Measurements from ENCODE around the gene APMAP. TPM values are rescaled to one million over a fixed set of nuclear protein-coding genes. Genes with fewer than 3 reads are reported as not detected.

APMAP gene
- polyA plus RNA-seq = 46.8 TPM
- long read RNA-seq, donor 1, transcript APMAP-201 (9 exons, 2,430 nt) = major isoform, 8 of 8 reads
- long read RNA-seq, donor 1, partial matches to known transcripts = 0 of 8 reads
- long read RNA-seq, donor 1, other reads (novel, unspliced or antisense) = 0 of 8 reads
- long read RNA-seq, donor 2, transcript APMAP-201 (9 exons, 2,430 nt) = major isoform, 22 of 28 reads
- long read RNA-seq, donor 2, partial matches to known transcripts = 6 of 28 reads
- long read RNA-seq, donor 2, other reads (novel, unspliced or antisense) = 0 of 28 reads
- long read RNA-seq, donor 3, transcript APMAP-201 (9 exons, 2,430 nt) = major isoform, 39 of 39 reads
- long read RNA-seq, donor 3, partial matches to known transcripts = 0 of 39 reads
- long read RNA-seq, donor 3, other reads (novel, unspliced or antisense) = 0 of 39 reads
- long read RNA-seq, donor 4 = 0 reads
- long read RNA-seq, donor 5, transcript APMAP-201 (9 exons, 2,430 nt) = major isoform, 25 of 25 reads
- long read RNA-seq, donor 5, partial matches to known transcripts = 0 of 25 reads
- long read RNA-seq, donor 5, other reads (novel, unspliced or antisense) = 0 of 25 reads
- long read RNA-seq, donor 6, transcript APMAP-201 (9 exons, 2,430 nt) = major isoform, 14 of 15 reads
- long read RNA-seq, donor 6, partial matches to known transcripts = 0 of 15 reads
- long read RNA-seq, donor 6, other reads (novel, unspliced or antisense) = 0 of 15 reads
- long read RNA-seq, donor 7, transcript APMAP-201 (9 exons, 2,430 nt) = major isoform, 15 of 15 reads
- long read RNA-seq, donor 7, partial matches to known transcripts = 0 of 15 reads
- long read RNA-seq, donor 7, other reads (novel, unspliced or antisense) = 0 of 15 reads
- long read RNA-seq, donor 8, transcript APMAP-201 (9 exons, 2,430 nt) = major isoform, 21 of 27 reads
- long read RNA-seq, donor 8, partial matches to known transcripts = 6 of 27 reads
- long read RNA-seq, donor 8, other reads (novel, unspliced or antisense) = 0 of 27 reads
- long read RNA-seq, donor 9, transcript APMAP-201 (9 exons, 2,430 nt) = major isoform, 18 of 18 reads
- long read RNA-seq, donor 9, partial matches to known transcripts = 0 of 18 reads
- long read RNA-seq, donor 9, other reads (novel, unspliced or antisense) = 0 of 18 reads
- long read RNA-seq, donor 10, transcript APMAP-201 (9 exons, 2,430 nt) = major isoform, 22 of 28 reads
- long read RNA-seq, donor 10, partial matches to known transcripts = 6 of 28 reads
- long read RNA-seq, donor 10, other reads (novel, unspliced or antisense) = 0 of 28 reads
- long read RNA-seq, donor 11, transcript APMAP-201 (9 exons, 2,430 nt) = major isoform, 20 of 20 reads
- long read RNA-seq, donor 11, partial matches to known transcripts = 0 of 20 reads
- long read RNA-seq, donor 11, other reads (novel, unspliced or antisense) = 0 of 20 reads

- no peaks in the 10 kb centered on the region for H3K27me3 ChIP-seq (ENCODE audit: control insufficient read depth, insufficient read depth, low read length)
- peak; percentile 91 to 96 for DNase-seq
- H3K4me3 ChIP-seq (ENCODE audit: low read length) = peak within 1 kb of the TSS; percentile 88
- peaks cover 19% of the 10 kb centered on the region for H3K4me1 ChIP-seq (ENCODE audit: control insufficient read depth, insufficient read depth, low read length)
- H3K27ac ChIP-seq (ENCODE audit: low read length) = peak within 1 kb of the TSS; percentile 77
- no CpG with 5 or more reads among the region's 69 CpGs for WGBS (ENCODE audit: insufficient coverage, low lambda C conversion rate)
- peaks cover 6% of the 10 kb centered on the region for H3K36me3 ChIP-seq (ENCODE audit: control insufficient read depth, insufficient read depth, low read length)
- H3K9me3 ChIP-seq (ENCODE audit: control insufficient read depth, low read depth, low read length) = no peaks in the 10 kb centered on the region
These were observed at the start of gene APMAP for GRCh38 chr20:24992487-24993205. Gene APMAP (minus strand): TSS chr20:24992751. CDS start chr20:24992688, 63 bp downstream.

GRCh38 chr20:25041813-25042530 is 49.4 kb upstream of the APMAP start:
- Histone ChIP-seq H3K4me3 (ENCODE audit: low read length) (no peak overlapping the region), H3K27me3 (ENCODE audit: control insufficient read depth, insufficient read depth, low read length) (no peaks in the 10 kb centered on the region), H3K36me3 (ENCODE audit: control insufficient read depth, insufficient read depth, low read length) (peaks cover 46% of the 10 kb centered on the region), H3K4me1 (ENCODE audit: control insufficient read depth, insufficient read depth, low read length) (peaks cover 54% of the 10 kb centered on the region), H3K9me3 (ENCODE audit: control insufficient read depth, low read depth, low read length) (no peaks in the 10 kb centered on the region), H3K27ac (ENCODE audit: low read length) (no peak overlapping the region)
- DNase-seq = no peak
- WGBS (ENCODE audit: insufficient coverage, low lambda C conversion rate) = no CpG with 5 or more reads among the region's 21 CpGs

- H3K27me3 ChIP-seq (ENCODE audit: control insufficient read depth, insufficient read depth, low read length) = no peaks in the 10 kb centered on the region
- H3K27ac ChIP-seq (ENCODE audit: low read length) = peak overlapping the region; percentile 63
- no CpG with 5 or more reads among the region's 6 CpGs for WGBS (ENCODE audit: insufficient coverage, low lambda C conversion rate)
- DNase-seq = peak in 1 of 2 donors; percentile 35
- peaks cover 36% of the 10 kb centered on the region for H3K36me3 ChIP-seq (ENCODE audit: control insufficient read depth, insufficient read depth, low read length)
- H3K4me3 ChIP-seq (ENCODE audit: low read length) = no peak overlapping the region
- H3K9me3 ChIP-seq (ENCODE audit: control insufficient read depth, low read depth, low read length) = no peaks in the 10 kb centered on the region
- H3K4me1 ChIP-seq (ENCODE audit: control insufficient read depth, insufficient read depth, low read length) = peaks cover 54% of the 10 kb centered on the region
These were observed 47.9 kb upstream of the APMAP start for GRCh38 chr20:25040438-25040831.

- peaks cover 31% of the 10 kb centered on the region for H3K36me3 ChIP-seq (ENCODE audit: control insufficient read depth, insufficient read depth, low read length)
- WGBS (ENCODE audit: insufficient coverage, low lambda C conversion rate) = no CpG with 5 or more reads among the region's 9 CpGs
- DNase-seq = peak; percentile 85 to 90
- H3K27ac ChIP-seq (ENCODE audit: low read length) = peak overlapping the region; percentile 63
- no peak overlapping the region for H3K4me3 ChIP-seq (ENCODE audit: low read length)
- H3K27me3 ChIP-seq (ENCODE audit: control insufficient read depth, insufficient read depth, low read length) = no peaks in the 10 kb centered on the region
- no peaks in the 10 kb centered on the region for H3K9me3 ChIP-seq (ENCODE audit: control insufficient read depth, low read depth, low read length)
- peaks cover 54% of the 10 kb centered on the region for H3K4me1 ChIP-seq (ENCODE audit: control insufficient read depth, insufficient read depth, low read length)
These were observed 47.3 kb upstream of the APMAP start for GRCh38 chr20:25039697-25040437.

GRCh38 chr20:25038591-25039015 is 46.1 kb upstream of the APMAP start:
- Histone ChIP-seq H3K27me3 (ENCODE audit: control insufficient read depth, insufficient read depth, low read length) (no peaks in the 10 kb centered on the region), H3K27ac (ENCODE audit: low read length) (no peak overlapping the region), H3K4me1 (ENCODE audit: control insufficient read depth, insufficient read depth, low read length) (peaks cover 61% of the 10 kb centered on the region), H3K9me3 (ENCODE audit: control insufficient read depth, low read depth, low read length) (no peaks in the 10 kb centered on the region), H3K4me3 (ENCODE audit: low read length) (no peak overlapping the region), H3K36me3 (ENCODE audit: control insufficient read depth, insufficient read depth, low read length) (peaks cover 18% of the 10 kb centered on the region)
- no peak for DNase-seq
- WGBS (ENCODE audit: insufficient coverage, low lambda C conversion rate) = no CpG with 5 or more reads among the region's 6 CpGs

GRCh38 chr20:25038103-25038410 is 45.5 kb upstream of the APMAP start:
- Histone ChIP-seq H3K27ac (ENCODE audit: low read length) (no peak overlapping the region), H3K27me3 (ENCODE audit: control insufficient read depth, insufficient read depth, low read length) (no peaks in the 10 kb centered on the region), H3K9me3 (ENCODE audit: control insufficient read depth, low read depth, low read length) (no peaks in the 10 kb centered on the region), H3K4me3 (ENCODE audit: low read length) (no peak overlapping the region), H3K36me3 (ENCODE audit: control insufficient read depth, insufficient read depth, low read length) (peaks cover 18% of the 10 kb centered on the region), H3K4me1 (ENCODE audit: control insufficient read depth, insufficient read depth, low read length) (peaks cover 61% of the 10 kb centered on the region)
- peak in 1 of 2 donors; percentile 53 for DNase-seq
- WGBS (ENCODE audit: insufficient coverage, low lambda C conversion rate) = no CpG with 5 or more reads among the region's 3 CpGs

- Histone ChIP-seq H3K4me1 (ENCODE audit: control insufficient read depth, insufficient read depth, low read length) (peaks cover 61% of the 10 kb centered on the region), H3K27ac (ENCODE audit: low read length) (peak overlapping the region; percentile 7), H3K36me3 (ENCODE audit: control insufficient read depth, insufficient read depth, low read length) (peaks cover 18% of the 10 kb centered on the region), H3K4me3 (ENCODE audit: low read length) (no peak overlapping the region), H3K27me3 (ENCODE audit: control insufficient read depth, insufficient read depth, low read length) (no peaks in the 10 kb centered on the region), H3K9me3 (ENCODE audit: control insufficient read depth, low read depth, low read length) (no peaks in the 10 kb centered on the region)
- no CpG with 5 or more reads among the region's 15 CpGs for WGBS (ENCODE audit: insufficient coverage, low lambda C conversion rate)
- DNase-seq = no peak
These were observed 44.9 kb upstream of the APMAP start for GRCh38 chr20:25037288-25038102.

- no peak for DNase-seq
- WGBS (ENCODE audit: insufficient coverage, low lambda C conversion rate) = no CpG with 5 or more reads among the region's 7 CpGs
- Histone ChIP-seq H3K9me3 (ENCODE audit: control insufficient read depth, low read depth, low read length) (no peaks in the 10 kb centered on the region), H3K4me1 (ENCODE audit: control insufficient read depth, insufficient read depth, low read length) (peaks cover 66% of the 10 kb centered on the region), H3K27me3 (ENCODE audit: control insufficient read depth, insufficient read depth, low read length) (no peaks in the 10 kb centered on the region), H3K36me3 (ENCODE audit: control insufficient read depth, insufficient read depth, low read length) (peaks cover 12% of the 10 kb centered on the region), H3K27ac (ENCODE audit: low read length) (no peak overlapping the region), H3K4me3 (ENCODE audit: low read length) (no peak overlapping the region)
These were observed 43.9 kb upstream of the APMAP start for GRCh38 chr20:25036331-25036936.

Measured in large intestine (tissue), 12 donors.